A549 (cell line): ENCODE data around the gene ENO2. TPM values are rescaled to one million over a fixed set of nuclear protein-coding genes. Genes with fewer than 3 reads are reported as not detected.

Source experiments
- ATAC-seq, 2 experiments: fragments of 200-7000 bp in 1 of 2; fragments of >200 bp in 1 of 2; cut with Nextera tagmentation in 1 of 2; cut with Tn5 transposase in 1 of 2; 3 replicates each; pipeline versions ENCODE4 v1.8.0 to v1.9.1; 2018 to 2020; ENCODE audit warnings: mild to moderate bottlenecking in 1 of 2, moderate library complexity in 1 of 2
- CTCF ChIA-PET: fragments of 300-600 bp; sonication (Branson Sonifier 250); formaldehyde crosslinking; extraction: SDS; loops from one replicate; lab custom pipeline; 2021; ENCODE audit warnings: antibody characterized with exemption, inconsistent platforms; lab: Yijun Ruan, JAX
- POLR2A ChIA-PET: fragments of 350-600 bp; formaldehyde crosslinking; extraction: SDS; loops from one replicate; lab custom pipeline; 2021; ENCODE audit warnings: antibody characterized with exemption, inconsistent platforms; lab: Yijun Ruan, JAX
- DNase-seq, 2 experiments: peaks; one replicate each; pipeline versions ENCODE4 v3.0.0 to v3.0.0-alpha.2; 2011 to 2016; ENCODE audit warnings: low read depth in 1 of 2, low spot score in 1 of 2
- FAIRE-seq: peaks from 2 replicates; lab custom pipeline; 2011; peaks lifted over from hg19 to GRCh38; lab: Jason Lieb, UNC
- H3K27ac ChIP-seq, 2 experiments: fragments of >200 bp; sonication (Bioruptor Twin); formaldehyde crosslinking; 3 replicates each; pipeline ENCODE4 v1.5.1; 2016 to 2017
- H3K4me1 ChIP-seq: fragments of >200 bp; sonication (Bioruptor Twin); formaldehyde crosslinking; 3 replicates; pipeline ENCODE4 v1.6.1; 2016
- H3K4me2 ChIP-seq: fragments of >200 bp; sonication (Bioruptor Twin); formaldehyde crosslinking; 3 replicates; pipeline ENCODE4 v1.6.1; 2016
- H3K4me3 ChIP-seq: fragments of >200 bp; sonication (Bioruptor Twin); formaldehyde crosslinking; 3 replicates; pipeline ENCODE4 v1.5.1; 2016
- H3K9me3 ChIP-seq: fragments of >200 bp; sonication (Bioruptor Twin); formaldehyde crosslinking; 3 replicates; pipeline ENCODE4 v1.6.1; 2016
- ATOH8 ChIP-seq: fragments of 250-450 bp; sonication (Bioruptor Pico); IDR thresholded peaks from 2 replicates; pipeline ENCODE4 v1.5.0; 2020; ENCODE audit warnings: low read depth, mild to moderate bottlenecking, moderate library complexity
- BCL3 ChIP-seq: fragments of >200 bp; sonication (Bioruptor Twin); formaldehyde crosslinking; IDR thresholded peaks from 3 replicates; pipeline ENCODE4 v1.6.1; 2016
- BHLHE40 ChIP-seq: IDR thresholded peaks from 2 replicates; pipeline ENCODE4 v1.6.1; 2012; ENCODE audit warnings: low read depth, low read length, inconsistent platforms
- CEBPB ChIP-seq, 2 experiments: fragments of >200 bp in 1 of 2; sonication (Bioruptor Twin) in 1 of 2; formaldehyde crosslinking in 1 of 2; IDR thresholded peaks; 2 replicates each; pipeline ENCODE4 v1.6.1; 2012 to 2016
- CHD2 ChIP-seq: fragments of 150-350 bp; IDR thresholded peaks from 2 replicates; pipeline ENCODE4 v1.6.1; 2014; ENCODE audit warnings: low read length; ENCODE audit not compliant: partially characterized antibody
- E2F6 ChIP-seq: IDR thresholded peaks from 2 replicates; pipeline ENCODE4 v1.6.1; 2012; ENCODE audit warnings: low read depth, borderline replicate concordance
- EHF ChIP-seq: fragments of 250-450 bp; sonication (Bioruptor Pico); IDR thresholded peaks from 2 replicates; pipeline ENCODE4 v1.5.0; 2020; ENCODE audit warnings: mild to moderate bottlenecking
- FOSL2 ChIP-seq, 2 experiments: fragments of 450-650 bp in 1 of 2; fragments of >200 bp in 1 of 2; sonication (Bioruptor Twin) in 1 of 2; formaldehyde crosslinking; IDR thresholded peaks; 2 replicates each; pipeline versions ENCODE4 v1.5.0 to v1.6.1; 2016 to 2020; ENCODE audit warnings: mild to moderate bottlenecking in 1 of 2, moderate library complexity in 1 of 2
- GATA3 ChIP-seq: IDR thresholded peaks from 2 replicates; pipeline ENCODE4 v1.6.1; 2012; ENCODE audit warnings: borderline replicate concordance
- HOXB5 ChIP-seq: fragments of 250-450 bp; sonication (Bioruptor Pico); IDR thresholded peaks from 2 replicates; pipeline ENCODE4 v1.5.0; 2020; ENCODE audit warnings: mild to moderate bottlenecking, moderate library complexity
- JUN ChIP-seq, 2 experiments: fragments of >200 bp; sonication (Bioruptor Twin); formaldehyde crosslinking; IDR thresholded peaks; 2 replicates in 1 of 2; 3 replicates in 1 of 2; pipeline ENCODE4 v1.6.1; 2016 to 2017
- JUNB ChIP-seq: fragments of >200 bp; sonication (Bioruptor Twin); formaldehyde crosslinking; IDR thresholded peaks from 2 replicates; pipeline ENCODE4 v1.6.1; 2016
- MAX ChIP-seq: IDR thresholded peaks from 2 replicates; pipeline ENCODE4 v1.6.1; 2012
- MYC ChIP-seq: IDR thresholded peaks from 2 replicates; pipeline ENCODE4 v1.6.1; 2012; ENCODE audit warnings: mild to moderate bottlenecking, inconsistent platforms, low read length, improper control_type of control experiment, borderline replicate concordance
- NPAS2 ChIP-seq: fragments of 250-450 bp; sonication (Bioruptor Pico); IDR thresholded peaks from 2 replicates; pipeline ENCODE4 v1.8.0; 2022; ENCODE audit warnings: mild to moderate bottlenecking, moderate library complexity, borderline replicate concordance
- NR3C1 ChIP-seq: fragments of >200 bp; sonication (Bioruptor Twin); formaldehyde crosslinking; IDR thresholded peaks from 3 replicates; pipeline ENCODE4 v1.6.1; 2017
- PHF8 ChIP-seq: fragments of 200-600 bp; sonication (generic); IDR thresholded peaks from 2 replicates; pipeline ENCODE4 v1.6.1; 2016; ENCODE audit warnings: low read depth, mild to moderate bottlenecking, antibody characterized with exemption, moderate library complexity, borderline replicate concordance
- POLR2A ChIP-seq: IDR thresholded peaks from 2 replicates; pipeline ENCODE4 v1.6.1; 2012; ENCODE audit warnings: mild to moderate bottlenecking, low read length
- POLR2AphosphoS2 ChIP-seq: conservative IDR thresholded peaks from 2 replicates; pipeline ENCODE4 v1.6.1; 2012; ENCODE audit warnings: low read length, improper control_type of control experiment, inconsistent platforms
- RAD21 ChIP-seq, 2 experiments: fragments of >200 bp in 1 of 2; sonication (Bioruptor Twin) in 1 of 2; formaldehyde crosslinking in 1 of 2; IDR thresholded peaks in 1 of 2; conservative IDR thresholded peaks in 1 of 2; 2 replicates in 1 of 2; 3 replicates in 1 of 2; pipeline ENCODE4 v1.6.1; 2012 to 2018; ENCODE audit warnings: inconsistent platforms in 1 of 2
- RARB ChIP-seq: fragments of 250-450 bp; sonication (Bioruptor Pico); IDR thresholded peaks from 2 replicates; pipeline ENCODE4 v1.8.0; 2021; ENCODE audit warnings: mild to moderate bottlenecking, moderate library complexity
- RNF2 ChIP-seq: fragments of 200-600 bp; sonication (generic); IDR thresholded peaks from 2 replicates; pipeline ENCODE4 v1.6.1; 2016; ENCODE audit warnings: low read depth, mild to moderate bottlenecking, antibody characterized with exemption, moderate library complexity, borderline replicate concordance
- ZC3H11A ChIP-seq: fragments of 450-650 bp; IDR thresholded peaks from 2 replicates; pipeline ENCODE4 v1.6.1; 2014; ENCODE audit warnings: antibody characterized with exemption, mild to moderate bottlenecking
- ZFP36 ChIP-seq: fragments of 450-650 bp; IDR thresholded peaks from 2 replicates; pipeline ENCODE4 v1.6.1; 2014; ENCODE audit warnings: borderline replicate concordance; ENCODE audit not compliant: partially characterized antibody
- WGBS: methylation state at CpG from one replicate; pipeline ENCODE4 v1.1.6; 2017; ENCODE audit errors: missing lambda C conversion rate; 5-methylcytosine and 5-hydroxymethylcytosine counted together
- polyA plus RNA-seq, 4 experiments: library from polyadenylated mRNA; depleted of rRNA in 3 of 4; stranded (reverse); fragments of >200 nt; fragmentation: RNase III in 1 of 4; extraction: RNeasy Plus Mini Kit Qiagen cat#74134 plus additional on column Dnase treatment in 1 of 4; gene quantifications; 2 replicates in 3 of 4; 3 replicates in 1 of 4; pipeline ENCODE4 v1.2.3, GENCODE V29; 2011 to 2017

ENO2 gene
- polyA plus RNA-seq, 2 of the 4 experiments (the other 2 are of a cell fraction) = 26.2 to 38.6 TPM

GRCh38 chr12:6927379-6928021, 13.1 kb downstream of the ENO2 start, which contains the start of gene ATN1:
Gene ATN1 (plus strand): TSS chr12:6927959. CDS start chr12:6934002, 6,043 bp downstream.
- peak within 1 kb of the TSS; percentile 82 for H3K4me2 ChIP-seq
- CTCF ChIA-PET = interaction anchor here (0.6 to 18.2 kb wide), 7 partner anchors 13 to 103 kb away, joined by 3 to 370 read pairs (median 38); partner anchors contain the start of genes C12orf57, ENO2, PTPN6 and RNU7-1
- FAIRE-seq = no peak
- WGBS = 7% methylated on average over 22 of the region's 66 CpGs
- peak within 1 kb of the TSS; percentile 99 to 100 for H3K27ac ChIP-seq
- DNase-seq = peak; percentile 56 to 59
- no peaks in the 10 kb centered on the region for H3K9me3 ChIP-seq
- peak; percentile 48; the same call in 1 of the 2 replicates for TF ChIP-seq PHF8
- TF ChIP-seq NPAS2 = no peak
- peak; percentile 33; the same call in 1 of the 2 replicates for TF ChIP-seq E2F6
- no peak for TF ChIP-seq MYC
- no peak for TF ChIP-seq CHD2
- TF ChIP-seq JUN (IDR thresholded peaks at IDR 0.05) = peak in 1 of 2 experiments; percentile 39; a peak in 1 of 5 replicates
- no peak for TF ChIP-seq ZC3H11A
- peak; percentile 67 for TF ChIP-seq POLR2A
- TF ChIP-seq ZFP36 = no peak
- no peak for TF ChIP-seq BHLHE40
- TF ChIP-seq ATOH8 (CRISPR knock-in tag) = no peak
- no peak; the same call in 2 of the 3 replicates for TF ChIP-seq BCL3
- no peak for TF ChIP-seq RAD21 (conservative IDR thresholded peaks at IDR 0.05 in 1 of 2, IDR thresholded peaks at IDR 0.05 in 1 of 2)
- TF ChIP-seq CEBPB (IDR thresholded peaks at IDR 0.05) = no peak
- no peak for TF ChIP-seq RARB
- TF ChIP-seq HOXB5 (CRISPR knock-in tag) = no peak
- peak; percentile 54 for TF ChIP-seq MAX
- no peak for TF ChIP-seq JUNB
- TF ChIP-seq EHF (CRISPR knock-in tag) = no peak
- POLR2A ChIA-PET = interaction anchor here (0.8 to 4.1 kb wide), 7 partner anchors 9 to 60 kb away, joined by 3 to 44 read pairs (median 14); partner anchors contain the start of genes C12orf57, RNU7-1, SPSB2 and TPI1
- peak within 1 kb of the TSS; percentile 93 for H3K4me3 ChIP-seq
- peak; percentile 11 to 23; a peak in 5 of 6 replicates for ATAC-seq
- peaks cover 50% of the 10 kb centered on the region for H3K4me1 ChIP-seq

- ChIA-PET POLR2A (interaction anchor here (0.6 to 1.7 kb wide), 3 partner anchors 8 to 15 kb away, joined by 3 to 9 read pairs (median 3); no protein-coding TSS in a partner anchor), CTCF (interaction anchor here (3.2 to 18.2 kb wide), 4 partner anchors 14 to 58 kb away, joined by 11 to 370 read pairs (median 137); partner anchors contain the start of genes C12orf57, ENO2, PTPN6 and RNU7-1)
- peak overlapping the region; percentile 93 for H3K4me3 ChIP-seq
- H3K4me1 ChIP-seq = peaks cover 54% of the 10 kb centered on the region
- 0% methylated on average over 10 of the region's 79 CpGs for WGBS
- ATAC-seq = no peak
- H3K27ac ChIP-seq = peak overlapping the region; percentile 99 to 100
- DNase-seq = no peak
- H3K9me3 ChIP-seq = no peaks in the 10 kb centered on the region
- no peak for TF ChIP-seq RNF2
- no peak for TF ChIP-seq GATA3
- TF ChIP-seq NPAS2 = no peak
- TF ChIP-seq NR3C1 = no peak
- no peak for TF ChIP-seq FOSL2 (IDR thresholded peaks at IDR 0.05)
- no peak for TF ChIP-seq FOSL2 (CRISPR knock-in tag; IDR thresholded peaks at IDR 0.05)
- peak in 1 of 2 experiments; percentile 28; a peak in 2 of 5 replicates for TF ChIP-seq JUN (IDR thresholded peaks at IDR 0.05)
- TF ChIP-seq POLR2AphosphoS2 = no peak
- TF ChIP-seq, all 56 proteins: peak for 1
- no peak for FAIRE-seq
- H3K4me2 ChIP-seq = peak overlapping the region; percentile 74
Observed at GRCh38 chr12:6928022-6928702, 13.8 kb downstream of the ENO2 start.
